Mesendoderm (in vitro differentiated cells): ENCODE measurements around the gene GPR35.

Source experiments
- DNase-seq: peaks from one replicate; pipeline ENCODE4 v3.0.0; 2013
- H2AK5ac ChIP-seq: 2 replicates; pipeline ENCODE4 v1.6.1; 2013; ENCODE audit warnings: low read length, inconsistent platforms
- H2BK120ac ChIP-seq: 2 replicates; pipeline ENCODE4 v1.6.1; 2013; ENCODE audit warnings: low read depth, mild to moderate bottlenecking, low read length, moderate library complexity, mixed read lengths
- H2BK15ac ChIP-seq: replicated peaks from 2 replicates; pipeline ENCODE4 v1.6.1; 2013; ENCODE audit warnings: low read depth, mild to moderate bottlenecking, moderate library complexity
- H2BK5ac ChIP-seq: 2 replicates; pipeline ENCODE4 v1.6.1; 2013; ENCODE audit warnings: low read length, inconsistent platforms
- H3K18ac ChIP-seq: 2 replicates; pipeline ENCODE4 v1.6.1; 2013; ENCODE audit warnings: mild to moderate bottlenecking, low read length, mixed read lengths
- H3K23ac ChIP-seq: one replicate; pipeline ENCODE4 v1.6.1; 2013; ENCODE audit warnings: low read length
- H3K27ac ChIP-seq: 2 replicates; pipeline ENCODE4 v1.5.1; 2013; ENCODE audit warnings: low read depth, mild to moderate bottlenecking, inconsistent platforms, low read length, moderate library complexity
- H3K27me3 ChIP-seq: 2 replicates; pipeline ENCODE4 v1.6.1; 2013; ENCODE audit warnings: low read length, control low read depth, mild to moderate bottlenecking, inconsistent platforms; ENCODE audit not compliant: insufficient read depth, poor library complexity
- H3K36me3 ChIP-seq: 2 replicates; pipeline ENCODE4 v1.6.1; 2013; ENCODE audit warnings: low read length, inconsistent platforms; ENCODE audit not compliant: control insufficient read depth, insufficient read depth
- H3K4ac ChIP-seq: one replicate; pipeline ENCODE4 v1.6.1; 2013; ENCODE audit warnings: low read depth, mild to moderate bottlenecking, low read length, moderate library complexity
- H3K4me1 ChIP-seq: 2 replicates; pipeline ENCODE4 v1.6.1; 2013; ENCODE audit warnings: low read depth, low read length, inconsistent platforms; ENCODE audit not compliant: control insufficient read depth
- H3K4me2 ChIP-seq: 2 replicates; pipeline ENCODE4 v1.6.1; 2013; ENCODE audit warnings: low read length
- H3K4me3 ChIP-seq: 2 replicates; pipeline ENCODE4 v1.5.1; 2013; ENCODE audit warnings: mild to moderate bottlenecking, low read length
- H3K56ac ChIP-seq: one replicate; pipeline ENCODE4 v1.6.1; 2013; ENCODE audit warnings: low read length
- H3K79me1 ChIP-seq: 2 replicates; pipeline ENCODE4 v1.6.1; 2013; ENCODE audit warnings: low read length, inconsistent platforms
- H3K79me2 ChIP-seq: 2 replicates; pipeline ENCODE4 v1.6.1; 2013; ENCODE audit warnings: mild to moderate bottlenecking, low read length; ENCODE audit not compliant: control insufficient read depth, insufficient read depth
- H3K9ac ChIP-seq: 2 replicates; pipeline ENCODE4 v1.6.1; 2013; ENCODE audit warnings: low read length, inconsistent platforms
- H4K5ac ChIP-seq: one replicate; pipeline ENCODE4 v1.6.1; 2013; ENCODE audit warnings: low read length
- H4K8ac ChIP-seq: one replicate; pipeline ENCODE4 v1.6.1; 2013; ENCODE audit warnings: low read depth, mild to moderate bottlenecking, control low read depth, low read length, moderate library complexity
- WGBS: extraction: QIAGEN DNeasy Blood & Tissue Kit; methylation state at CpG from one replicate; pipeline ENCODE4 v1.1.7; 2013; ENCODE audit warnings: low lambda C conversion rate, missing lambda C conversion rate; ENCODE audit not compliant: insufficient coverage; ENCODE audit errors: extremely low coverage; 5-methylcytosine and 5-hydroxymethylcytosine counted together

Gene GPR35

GRCh38 chr2:240638512-240639160, 13.4 kb downstream of the GPR35 start:
- Histone ChIP-seq H3K36me3 (no peaks in the 10 kb centered on the region), H2BK5ac (no peak overlapping the region), H2BK15ac (no peak overlapping the region), H3K56ac (no peak overlapping the region), H3K23ac (no peak overlapping the region), H2BK120ac (no peak overlapping the region), H4K5ac (no peak overlapping the region), H3K27me3 (no peaks in the 10 kb centered on the region), H3K18ac (no peak overlapping the region), H3K79me2 (no peaks in the 10 kb centered on the region), H2AK5ac (no peak overlapping the region), H4K8ac (no peak overlapping the region), H3K4ac (no peak overlapping the region), H3K4me2 (no peak overlapping the region), H3K27ac (no peak overlapping the region), H3K4me1 (no peaks in the 10 kb centered on the region), H3K4me3 (no peak overlapping the region), H3K9ac (no peak overlapping the region), H3K79me1 (no peaks in the 10 kb centered on the region)
- DNase-seq = no peak
- WGBS = no CpG with 5 or more reads among the region's 18 CpGs

GRCh38 chr2:240639566-240639965, 14.3 kb downstream of the GPR35 start:
- no peak overlapping the region for H3K23ac ChIP-seq
- no peak overlapping the region for H4K5ac ChIP-seq
- no peak overlapping the region for H3K4me2 ChIP-seq
- no peak overlapping the region for H2BK15ac ChIP-seq
- no peak overlapping the region for H3K9ac ChIP-seq
- H2BK120ac ChIP-seq = no peak overlapping the region
- H3K4me1 ChIP-seq = no peaks in the 10 kb centered on the region
- no peaks in the 10 kb centered on the region for H3K79me1 ChIP-seq
- H3K36me3 ChIP-seq = no peaks in the 10 kb centered on the region
- no peak overlapping the region for H3K4me3 ChIP-seq
- WGBS = no CpG with 5 or more reads among the region's 18 CpGs
- H3K4ac ChIP-seq = no peak overlapping the region
- H2BK5ac ChIP-seq = no peak overlapping the region
- DNase-seq = no peak
- H2AK5ac ChIP-seq = no peak overlapping the region
- no peak overlapping the region for H3K27ac ChIP-seq
- no peak overlapping the region for H4K8ac ChIP-seq
- H3K18ac ChIP-seq = no peak overlapping the region
- H3K27me3 ChIP-seq = no peaks in the 10 kb centered on the region
- H3K56ac ChIP-seq = no peak overlapping the region
- no peaks in the 10 kb centered on the region for H3K79me2 ChIP-seq

- DNase-seq = peak; percentile 77
Observed at GRCh38 chr2:240640939-240641338, 15.7 kb downstream of the GPR35 start.

GRCh38 chr2:240642061-240642805, 17.0 kb downstream of the GPR35 start:
- Histone ChIP-seq H3K4me2 (no peak overlapping the region), H3K23ac (no peak overlapping the region), H3K4ac (no peak overlapping the region), H3K27me3 (no peaks in the 10 kb centered on the region), H3K56ac (no peak overlapping the region), H3K27ac (no peak overlapping the region), H3K18ac (no peak overlapping the region), H3K9ac (no peak overlapping the region), H3K4me1 (no peaks in the 10 kb centered on the region), H3K36me3 (no peaks in the 10 kb centered on the region), H3K79me2 (no peaks in the 10 kb centered on the region), H4K8ac (no peak overlapping the region), H2BK5ac (no peak overlapping the region), H4K5ac (no peak overlapping the region), H2AK5ac (no peak overlapping the region), H3K79me1 (no peaks in the 10 kb centered on the region), H2BK15ac (no peak overlapping the region), H2BK120ac (no peak overlapping the region), H3K4me3 (no peak overlapping the region)
- DNase-seq = no peak
- WGBS = no CpG with 5 or more reads among the region's 36 CpGs

More at GRCh38 chr2:240640939-240641338, 15.7 kb downstream of the GPR35 start:
- H3K79me2 ChIP-seq = no peaks in the 10 kb centered on the region
- H3K9ac ChIP-seq = no peak overlapping the region
- H2BK15ac ChIP-seq = no peak overlapping the region
- no peak overlapping the region for H3K56ac ChIP-seq
- H3K36me3 ChIP-seq = no peaks in the 10 kb centered on the region
- no peaks in the 10 kb centered on the region for H3K79me1 ChIP-seq
- no peak overlapping the region for H3K4me2 ChIP-seq
- no peak overlapping the region for H3K18ac ChIP-seq
- no peak overlapping the region for H3K4me3 ChIP-seq
- no peaks in the 10 kb centered on the region for H3K4me1 ChIP-seq
- H2BK5ac ChIP-seq = no peak overlapping the region
- H3K4ac ChIP-seq = no peak overlapping the region
- no peak overlapping the region for H4K5ac ChIP-seq
- H3K27me3 ChIP-seq = no peaks in the 10 kb centered on the region
- WGBS = no CpG with 5 or more reads among the region's 16 CpGs
- no peak overlapping the region for H2AK5ac ChIP-seq
- H4K8ac ChIP-seq = no peak overlapping the region
- no peak overlapping the region for H3K27ac ChIP-seq
- no peak overlapping the region for H2BK120ac ChIP-seq
- H3K23ac ChIP-seq = no peak overlapping the region

GRCh38 chr2:240642806-240643092, 17.5 kb downstream of the GPR35 start:
- H2AK5ac ChIP-seq = no peak overlapping the region
- no peak overlapping the region for H4K8ac ChIP-seq
- H3K4me3 ChIP-seq = no peak overlapping the region
- no peak overlapping the region for H2BK15ac ChIP-seq
- H3K23ac ChIP-seq = no peak overlapping the region
- no peak overlapping the region for H3K56ac ChIP-seq
- no peaks in the 10 kb centered on the region for H3K27me3 ChIP-seq
- H3K18ac ChIP-seq = no peak overlapping the region
- no peak overlapping the region for H4K5ac ChIP-seq
- no peaks in the 10 kb centered on the region for H3K4me1 ChIP-seq
- no peak overlapping the region for H3K27ac ChIP-seq
- H2BK5ac ChIP-seq = no peak overlapping the region
- WGBS = no CpG with 5 or more reads among the region's 11 CpGs
- H3K36me3 ChIP-seq = no peaks in the 10 kb centered on the region
- H3K4ac ChIP-seq = no peak overlapping the region
- no peak overlapping the region for H3K9ac ChIP-seq
- DNase-seq = no peak
- H3K4me2 ChIP-seq = no peak overlapping the region
- H2BK120ac ChIP-seq = no peak overlapping the region
- H3K79me1 ChIP-seq = no peaks in the 10 kb centered on the region
- no peaks in the 10 kb centered on the region for H3K79me2 ChIP-seq
